ES-I3 (cell line): Measurements from ENCODE around the gene EYS.
"Not testable (repeated sequence)": the region's sequence is repeated elsewhere in the genome, so short reads cannot be mapped to it uniquely, and the experiment has no call there.

Experiments used
- H3K36me3 ChIP-seq: 2 replicates; pipeline ENCODE4 v1.6.1; 2013; ENCODE audit warnings: mild to moderate bottlenecking, low read length, control low read depth, moderate library complexity; ENCODE audit not compliant: insufficient read depth
- H3K4me1 ChIP-seq: 2 replicates; pipeline ENCODE4 v1.6.1; 2013; ENCODE audit warnings: mild to moderate bottlenecking, control low read depth, low read length; ENCODE audit not compliant: insufficient read depth
- H3K9ac ChIP-seq: 2 replicates; pipeline ENCODE4 v1.6.1; 2013; ENCODE audit warnings: low read depth, mild to moderate bottlenecking, low read length, moderate library complexity
- H3K9me3 ChIP-seq: 2 replicates; pipeline ENCODE4 v1.6.1; 2013; ENCODE audit warnings: mild to moderate bottlenecking, low read length, moderate library complexity; ENCODE audit not compliant: control insufficient read depth, insufficient read depth

Gene EYS

DNA sequence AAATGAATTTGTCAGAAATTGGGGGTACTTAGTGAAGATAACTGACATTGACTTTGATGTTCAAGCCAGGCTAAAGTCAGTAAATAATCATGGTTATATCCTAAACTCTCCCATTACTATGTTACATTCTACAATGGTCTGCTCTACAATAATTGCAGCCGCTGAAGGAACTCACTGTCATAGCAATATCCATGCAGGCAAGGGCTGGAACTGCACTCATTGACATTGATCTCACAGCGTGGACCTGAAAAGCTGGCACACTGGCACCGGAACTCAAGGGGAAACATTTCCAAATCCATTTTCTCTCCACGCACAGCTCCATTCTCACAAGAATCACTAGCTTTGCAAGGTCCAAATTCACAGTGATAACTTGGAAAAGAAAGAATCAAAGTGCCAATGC lies 702.7 kb downstream of the EYS start:
- Histone ChIP-seq H3K4me1 (no peaks in the 10 kb centered on the region), H3K9ac (no peak overlapping the region)

GRCh38 chr6:65002882-65003281 lies 704.1 kb downstream of the EYS start:
- H3K4me1 ChIP-seq, H3K36me3 ChIP-seq, H3K9ac ChIP-seq, H3K9me3 ChIP-seq: not testable (repeated sequence)

More for the DNA sequence above, 702.7 kb downstream of the EYS start:
- no peaks in the 10 kb centered on the region for H3K36me3 ChIP-seq
- H3K9me3 ChIP-seq: no peaks in the 10 kb centered on the region

DNA sequence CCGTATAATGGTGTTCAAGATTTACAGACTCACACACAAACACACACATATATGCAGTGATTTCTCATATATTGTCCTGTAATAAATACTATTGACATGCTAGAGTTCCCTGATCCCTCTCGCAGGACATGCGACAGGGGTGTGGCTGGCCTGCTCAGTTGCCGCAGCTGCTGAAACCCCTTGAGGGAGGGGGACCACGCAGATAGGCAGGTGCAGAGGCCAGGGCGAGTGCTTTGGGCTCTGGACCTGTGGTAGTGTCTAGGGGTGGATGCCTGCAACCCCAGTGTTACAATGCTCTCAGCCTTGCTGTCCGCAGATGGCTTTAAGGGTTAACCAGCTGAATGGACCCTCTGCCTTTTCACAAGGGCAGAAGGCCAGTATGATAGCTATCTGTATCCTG lies 706.2 kb downstream of the EYS start:
- no peaks in the 10 kb centered on the region for H3K36me3 ChIP-seq
- H3K9me3 ChIP-seq: no peaks in the 10 kb centered on the region
- H3K9ac ChIP-seq: no peak overlapping the region
- H3K4me1 ChIP-seq: no peaks in the 10 kb centered on the region; the same call in 1 of the 2 replicates

GRCh38 chr6:64998204-64998603 lies 708.8 kb downstream of the EYS start:
- H3K36me3 ChIP-seq: no peaks in the 10 kb centered on the region
- H3K4me1 ChIP-seq: no peaks in the 10 kb centered on the region; the same call in 1 of the 2 replicates
- no peak overlapping the region for H3K9ac ChIP-seq
- no peaks in the 10 kb centered on the region for H3K9me3 ChIP-seq

DNA sequence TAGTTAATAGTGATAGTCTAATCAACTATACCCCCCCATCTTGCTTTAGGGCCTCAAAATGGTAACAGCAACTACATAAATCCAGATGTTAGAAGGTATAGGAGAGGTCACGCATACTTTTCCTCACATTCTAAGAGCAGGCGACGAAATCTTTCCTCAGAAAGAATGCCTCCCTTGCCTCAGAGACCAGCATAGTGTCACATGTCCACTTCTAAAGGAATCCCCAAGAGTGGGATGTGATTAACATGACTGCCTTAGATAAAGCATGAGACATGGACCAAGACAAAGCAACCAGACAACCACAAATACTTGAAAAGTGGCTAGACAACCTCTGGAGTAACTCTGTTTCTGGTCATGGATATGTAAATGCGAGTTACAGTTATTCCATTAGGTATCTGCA lies 710.7 kb downstream of the EYS start:
- H3K9ac ChIP-seq: no peak overlapping the region
- no peaks in the 10 kb centered on the region for H3K9me3 ChIP-seq
- H3K4me1 ChIP-seq: no peaks in the 10 kb centered on the region; the same call in 1 of the 2 replicates
- no peaks in the 10 kb centered on the region for H3K36me3 ChIP-seq

DNA sequence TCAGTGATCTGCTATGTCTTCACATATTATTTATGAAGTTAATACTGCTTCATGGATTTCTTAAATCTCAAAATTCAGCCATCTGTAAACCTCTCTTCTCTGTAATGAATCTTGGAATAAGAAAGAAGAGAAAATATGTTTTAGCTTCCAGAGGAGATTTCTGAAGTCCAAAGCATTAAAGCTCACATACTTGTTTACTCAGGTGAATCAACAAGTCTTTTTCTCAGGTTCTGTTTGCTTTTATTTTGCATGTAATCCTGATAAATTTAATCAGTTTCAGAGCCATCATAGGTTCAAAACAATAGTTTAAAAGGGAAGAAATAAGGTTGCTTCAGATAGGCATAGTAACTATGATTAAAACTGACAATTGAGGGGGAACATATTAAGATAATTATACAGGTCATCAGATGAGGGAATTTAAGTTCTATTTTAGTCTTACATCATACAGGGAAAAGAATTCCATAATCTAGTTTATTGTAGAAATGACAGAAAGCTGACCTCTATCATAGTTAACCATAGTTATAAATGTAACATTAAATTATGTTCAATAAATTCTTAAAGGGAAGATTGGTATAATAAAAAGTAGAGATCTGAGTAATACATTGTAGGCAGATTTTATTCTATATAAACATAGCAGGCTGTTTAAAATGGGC lies 716.2 kb downstream of the EYS start:
- Histone ChIP-seq H3K4me1 (no peaks in the 10 kb centered on the region), H3K9ac (no peak overlapping the region), H3K9me3 (no peaks in the 10 kb centered on the region), H3K36me3 (no peaks in the 10 kb centered on the region)

- H3K9ac ChIP-seq: no peak overlapping the region
These were observed 718.9 kb downstream of the EYS start for GRCh38 chr6:64988148-64988547.

GRCh38 chr6:64987066-64987465 lies 720.0 kb downstream of the EYS start:
- no peaks in the 10 kb centered on the region; the same call in 1 of the 2 replicates for H3K4me1 ChIP-seq
- no peak overlapping the region for H3K9ac ChIP-seq
- H3K36me3 ChIP-seq: no peaks in the 10 kb centered on the region
- H3K9me3 ChIP-seq: no peaks in the 10 kb centered on the region

More at GRCh38 chr6:64988148-64988547, 718.9 kb downstream of the EYS start:
- Histone ChIP-seq H3K36me3 (no peaks in the 10 kb centered on the region), H3K4me1 (no peaks in the 10 kb centered on the region; the same call in 1 of the 2 replicates), H3K9me3 (no peaks in the 10 kb centered on the region)

DNA sequence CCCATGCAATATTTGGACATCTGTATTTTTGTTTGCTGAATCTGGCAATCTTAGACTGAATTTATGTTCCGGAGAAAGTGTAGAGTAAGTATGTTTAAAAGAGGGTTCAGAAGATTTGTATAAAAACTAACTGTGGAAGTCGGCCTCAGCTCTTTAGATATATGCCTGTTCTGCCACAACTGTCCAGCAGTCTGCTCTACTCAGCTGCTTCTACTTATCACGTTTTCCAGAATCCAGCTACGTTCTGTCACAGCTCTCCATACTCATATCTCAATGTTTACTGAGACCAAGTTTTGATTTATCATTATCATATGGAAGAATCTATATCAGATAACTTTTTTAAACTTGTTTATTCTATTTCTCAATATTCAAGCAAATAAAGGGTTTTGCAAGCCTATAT lies 721.3 kb downstream of the EYS start:
- Histone ChIP-seq H3K36me3 (no peaks in the 10 kb centered on the region), H3K9me3 (no peaks in the 10 kb centered on the region), H3K4me1 (no peaks in the 10 kb centered on the region; the same call in 1 of the 2 replicates), H3K9ac (no peak overlapping the region)

GRCh38 chr6:64984948-64985347 lies 722.1 kb downstream of the EYS start:
- Histone ChIP-seq H3K4me1 (no peaks in the 10 kb centered on the region; the same call in 1 of the 2 replicates), H3K36me3 (no peaks in the 10 kb centered on the region), H3K9me3 (no peaks in the 10 kb centered on the region), H3K9ac (no peak overlapping the region)

- Histone ChIP-seq H3K36me3 (no peaks in the 10 kb centered on the region), H3K4me1 (no peaks in the 10 kb centered on the region; the same call in 1 of the 2 replicates), H3K9me3 (no peaks in the 10 kb centered on the region), H3K9ac (no peak overlapping the region)
These were observed 723.9 kb downstream of the EYS start for GRCh38 chr6:64983089-64983488.

DNA sequence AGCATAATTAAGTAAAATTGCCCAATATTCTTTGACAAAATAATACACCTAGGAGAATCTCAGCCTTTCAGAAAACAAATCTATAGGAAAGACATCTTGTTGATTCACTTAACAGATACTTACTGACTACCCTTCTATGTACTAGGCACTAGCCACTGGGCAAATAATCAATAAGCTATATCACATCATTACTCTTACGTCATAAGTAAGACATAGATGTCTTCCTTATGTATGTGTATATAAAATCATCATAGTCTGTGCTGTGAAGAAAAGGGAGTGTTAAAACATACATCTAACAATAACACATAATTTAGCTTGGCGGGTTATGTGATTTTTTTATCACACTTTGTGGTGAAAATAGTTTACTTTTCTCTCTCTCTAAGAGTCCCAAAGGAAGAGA lies 733.9 kb downstream of the EYS start:
- Histone ChIP-seq H3K9ac (no peak overlapping the region), H3K9me3 (no peaks in the 10 kb centered on the region), H3K36me3 (no peaks in the 10 kb centered on the region), H3K4me1 (no peaks in the 10 kb centered on the region)

DNA sequence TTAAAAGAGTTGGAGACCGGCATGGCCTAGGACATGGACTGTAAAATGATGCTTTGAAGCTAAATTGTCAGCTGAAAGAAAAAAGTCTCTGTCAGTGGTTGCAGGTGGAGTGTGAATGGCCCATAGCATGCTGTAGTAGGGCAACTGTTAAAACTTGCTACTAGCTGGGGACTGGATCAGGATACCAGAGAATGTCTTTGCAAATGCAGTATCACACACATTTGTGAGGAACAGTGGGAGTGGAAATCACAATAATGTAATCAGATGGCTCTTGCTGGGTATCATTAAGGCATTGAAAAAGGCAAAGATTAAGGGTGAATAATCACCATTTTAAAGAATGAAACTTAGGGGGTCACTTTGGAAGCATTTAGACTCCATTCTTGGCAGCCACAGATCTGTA lies 737.9 kb downstream of the EYS start:
- Histone ChIP-seq H3K9ac (no peak overlapping the region), H3K4me1 (no peaks in the 10 kb centered on the region), H3K36me3 (no peaks in the 10 kb centered on the region), H3K9me3 (no peaks in the 10 kb centered on the region)

DNA sequence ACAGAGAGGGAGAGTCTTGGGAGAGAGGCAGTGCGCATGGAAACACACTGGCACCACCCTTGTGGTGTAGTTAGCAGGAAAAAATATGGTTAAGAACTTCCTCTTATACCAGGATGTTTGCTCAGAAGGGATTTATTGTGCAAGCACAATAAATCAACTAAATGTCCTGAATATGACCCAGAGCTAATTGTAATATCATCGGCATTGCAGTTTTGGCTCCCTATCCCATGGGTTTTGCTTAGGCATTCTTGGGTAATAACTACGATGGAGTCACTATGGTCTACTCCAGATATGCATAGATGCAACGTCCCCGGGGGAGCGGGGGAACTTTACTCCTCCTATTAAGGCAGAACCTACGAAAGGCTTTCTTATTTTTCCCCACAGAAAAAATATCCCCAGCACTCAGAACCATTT lies 751.6 kb downstream of the EYS start:
- Histone ChIP-seq H3K9ac (no peak overlapping the region), H3K36me3 (no peaks in the 10 kb centered on the region), H3K9me3 (no peaks in the 10 kb centered on the region), H3K4me1 (no peaks in the 10 kb centered on the region)

DNA sequence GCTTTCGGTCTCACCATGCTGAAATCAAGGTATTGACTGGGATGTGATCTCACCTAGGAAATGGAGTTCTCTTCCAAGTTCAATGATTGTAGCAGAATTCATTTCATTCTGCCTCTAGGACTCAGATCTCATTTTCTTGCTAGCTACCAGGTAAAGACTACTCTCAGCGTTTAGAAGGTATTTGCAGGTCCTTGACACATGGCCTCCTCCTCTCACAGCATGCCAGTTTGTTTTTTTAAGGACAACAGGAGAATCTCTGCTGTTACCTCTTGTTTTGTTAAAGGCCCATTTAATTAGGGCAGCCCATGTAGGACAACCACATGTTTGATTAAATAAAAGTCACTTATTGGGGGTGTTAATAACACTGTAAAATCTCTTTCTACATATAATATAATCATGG lies 757.8 kb downstream of the EYS start:
- Histone ChIP-seq H3K9me3 (no peaks in the 10 kb centered on the region), H3K9ac (no peak overlapping the region), H3K36me3 (no peaks in the 10 kb centered on the region), H3K4me1 (no peaks in the 10 kb centered on the region)
